GM21619 (cell line): ENCODE data around the gene CLEC7A.

ENCODE experiments used
- ATAC-seq: cut with Tn5 transposase; IDR thresholded peaks from one replicate; pipeline ENCODE4 v1.9.1; 2021; ENCODE audit not compliant: unreplicated experiment

CLEC7A gene

DNA sequence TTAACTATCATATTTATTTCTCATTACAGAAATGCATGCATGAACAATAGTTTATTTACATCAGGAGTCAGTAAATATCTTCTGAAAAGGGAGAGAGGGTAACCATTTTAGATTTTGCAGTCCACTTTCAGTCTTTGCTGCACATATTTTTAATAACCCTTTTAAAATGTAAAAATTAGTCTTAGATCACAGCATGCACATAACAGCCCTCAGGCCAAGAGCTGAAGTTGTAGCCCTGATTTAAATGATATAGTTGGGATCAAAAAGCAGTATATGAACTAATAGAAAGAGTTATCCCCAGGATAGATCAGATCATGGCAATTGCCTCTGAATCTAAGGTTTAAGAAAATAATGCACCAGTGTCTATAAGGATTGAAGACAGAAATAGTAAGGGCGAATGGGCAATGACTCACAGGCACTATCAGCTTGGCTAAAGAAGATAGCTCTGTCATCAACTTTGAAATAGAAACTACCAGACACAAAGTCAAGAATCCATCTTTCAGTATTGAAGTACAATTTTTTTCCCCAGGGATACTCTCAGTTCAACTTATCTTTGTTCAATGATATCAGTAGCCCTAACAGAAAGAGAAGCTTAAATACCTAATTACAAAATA is 13.1 kb upstream of the CLEC7A start:
- no peak for ATAC-seq

GRCh38 chr12:10140001-10140400 is 10.0 kb upstream of the CLEC7A start:
- no peak for ATAC-seq

GRCh38 chr12:10136637-10137205 is 6.7 kb upstream of the CLEC7A start:
- no peak for ATAC-seq

GRCh38 chr12:10135126-10135525 is 5.1 kb upstream of the CLEC7A start:
- no peak for ATAC-seq

DNA sequence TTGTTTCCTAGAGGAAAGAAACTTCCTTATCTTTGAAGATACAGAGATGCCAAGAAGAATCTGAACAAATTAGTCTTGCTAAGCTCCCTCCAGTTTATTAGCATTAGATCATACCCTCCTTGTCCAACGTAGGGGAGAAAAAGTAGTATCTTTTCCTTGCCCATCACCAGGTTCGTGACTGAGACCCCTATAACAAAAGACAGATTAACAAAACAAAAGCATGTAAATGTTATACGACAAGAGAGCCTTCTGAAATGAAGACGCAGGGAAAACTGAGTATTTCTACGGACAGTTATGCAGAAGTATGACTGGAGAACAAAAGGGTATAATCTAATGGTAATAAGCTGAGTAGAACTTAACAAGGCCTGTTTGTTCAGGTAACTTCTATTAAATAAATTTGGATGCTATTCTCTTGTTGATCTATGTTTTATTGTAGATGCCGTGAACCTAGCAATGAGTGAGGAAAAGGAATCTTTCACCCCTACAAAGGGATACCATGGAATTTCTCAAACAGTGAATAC is 2.9 kb upstream of the CLEC7A start:
- ATAC-seq, result no peak

- ATAC-seq, result no peak
Measured at GRCh38 chr12:10131111-10131690, 1.2 kb upstream of the CLEC7A start.

- ATAC-seq, result no peak
Measured at GRCh38 chr12:10128687-10129086, 1.3 kb downstream of the CLEC7A start.

GRCh38 chr12:10126413-10126812 is 3.6 kb downstream of the CLEC7A start:
- ATAC-seq, result no peak

DNA sequence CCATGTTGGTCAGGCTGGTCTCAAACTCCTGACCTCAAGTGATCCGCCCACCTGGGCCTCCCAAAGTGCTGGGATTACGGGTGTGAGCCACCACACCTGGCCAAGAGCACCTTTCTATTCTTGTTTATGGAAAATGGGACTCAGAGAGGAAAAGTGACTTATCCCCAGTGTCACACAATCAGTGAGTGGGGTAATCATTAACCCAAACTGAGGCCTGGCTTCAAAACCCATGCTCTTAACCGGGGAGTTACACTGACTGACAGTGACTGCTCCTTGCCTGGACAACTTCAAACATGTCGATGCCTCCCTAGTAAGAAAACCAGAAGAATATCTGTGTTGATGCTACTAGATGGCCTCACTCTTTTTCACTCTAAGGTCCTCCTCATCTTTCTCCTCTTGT is 7.3 kb downstream of the CLEC7A start:
- no peak for ATAC-seq

GRCh38 chr12:10121278-10121677 is 8.7 kb downstream of the CLEC7A start:
- ATAC-seq, result no peak

DNA sequence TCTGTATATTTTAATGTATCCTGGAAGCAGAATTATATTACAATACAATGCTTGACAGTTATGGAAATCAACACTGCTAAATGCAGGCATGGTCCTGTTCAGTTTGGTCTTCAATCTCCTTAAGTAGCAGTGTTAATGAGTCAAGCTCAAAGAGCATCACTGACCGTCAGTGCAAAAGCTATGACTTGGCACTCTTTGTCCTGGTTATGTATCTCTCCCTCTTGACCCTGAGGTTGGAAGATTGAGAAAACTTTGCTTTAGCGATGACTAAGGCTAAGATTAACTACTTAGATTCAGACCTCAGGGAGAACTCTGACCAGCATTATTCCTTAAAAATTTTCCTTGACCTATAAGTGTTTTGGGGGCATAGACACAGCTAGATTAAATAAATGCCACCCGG is 10.9 kb downstream of the CLEC7A start:
- no peak for ATAC-seq

DNA sequence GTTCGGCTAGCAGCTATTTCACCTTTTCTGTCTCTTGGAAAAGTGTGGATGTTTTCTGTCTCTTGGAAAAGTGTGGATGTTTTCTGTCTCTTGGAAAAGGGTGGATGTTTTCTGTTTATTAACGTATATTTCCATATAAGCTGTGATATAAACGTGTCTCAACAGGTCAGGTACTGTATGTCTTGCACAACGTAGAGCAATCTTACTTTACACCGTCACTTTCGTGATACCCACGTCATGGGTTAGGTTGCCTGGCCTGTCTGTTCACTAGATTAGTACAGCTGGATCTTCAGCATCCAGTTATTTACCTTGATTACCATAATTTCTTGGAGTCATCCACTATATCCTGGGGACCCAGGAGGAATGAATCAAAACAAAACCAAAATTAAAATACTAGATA is 14.1 kb downstream of the CLEC7A start:
- ATAC-seq, result no peak

GRCh38 chr12:10115311-10115710 is 14.7 kb downstream of the CLEC7A start:
- ATAC-seq, result no peak

- ATAC-seq, result no peak
Measured at GRCh38 chr12:10113920-10114319, 16.1 kb downstream of the CLEC7A start.

- ATAC-seq, result no peak
Measured at GRCh38 chr12:10113075-10113474, 16.9 kb downstream of the CLEC7A start.

GRCh38 chr12:10111451-10111850 is 18.5 kb downstream of the CLEC7A start:
- no peak for ATAC-seq

- no peak for ATAC-seq
Measured at GRCh38 chr12:10110256-10110844, 19.6 kb downstream of the CLEC7A start.

GRCh38 chr12:10102322-10102721 is 27.7 kb downstream of the CLEC7A start:
- no peak for ATAC-seq

DNA sequence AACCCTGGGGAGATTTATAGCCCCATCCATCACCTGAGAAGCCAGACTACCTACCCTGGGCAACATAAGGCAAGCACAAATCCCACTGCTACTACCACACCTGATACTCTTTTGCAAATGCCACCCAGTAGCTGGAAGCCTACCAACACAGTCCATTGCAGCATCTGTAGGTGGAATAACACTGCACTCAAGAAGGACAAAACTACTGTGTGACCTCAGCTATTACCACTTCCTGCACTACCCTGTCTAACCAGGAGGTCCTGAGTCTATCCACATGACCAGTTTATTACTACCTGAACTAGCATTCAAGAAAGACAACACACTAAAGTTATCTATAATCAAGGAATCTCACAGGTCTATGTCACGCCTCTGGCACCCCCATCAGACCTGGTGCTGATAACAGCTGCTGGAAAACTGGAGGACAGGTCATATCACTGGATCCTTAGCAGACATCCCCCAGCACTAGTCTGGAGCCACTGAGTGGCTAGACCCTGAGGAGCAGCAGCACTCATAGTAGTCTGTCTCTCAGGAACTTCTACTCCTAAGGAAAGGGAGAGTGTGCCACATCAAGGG is 28.3 kb downstream of the CLEC7A start:
- no peak for ATAC-seq

GRCh38 chr12:10101042-10101579 is 28.9 kb downstream of the CLEC7A start:
- no peak for ATAC-seq

DNA sequence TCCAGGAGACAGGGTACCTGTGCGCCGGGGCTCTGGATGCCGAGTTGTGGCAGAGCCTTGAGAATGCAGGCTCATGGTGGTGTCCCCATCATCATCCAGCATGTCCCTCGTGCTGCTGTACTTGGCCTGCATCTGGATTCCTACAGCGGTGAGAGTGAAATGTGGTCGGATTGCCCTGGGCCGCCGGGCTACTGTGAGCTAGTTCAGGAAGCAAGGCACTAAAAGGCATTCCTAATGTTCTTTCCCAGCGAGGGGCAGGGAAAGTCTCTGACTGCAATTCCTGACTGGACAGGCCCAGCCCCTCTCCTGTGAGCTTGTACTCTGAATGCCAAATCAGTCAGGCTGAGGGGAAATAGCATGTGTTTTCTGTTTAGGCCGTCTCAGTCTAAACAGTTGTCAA is 31.2 kb downstream of the CLEC7A start, which contains the start of gene CLEC1A:
TSS of gene CLEC1A (minus strand) at position 195 of the 400 bp plus-strand sequence. CDS start at position 132, 63 bp downstream.
- ATAC-seq, result no peak
